HL-60 (cell line): ENCODE measurements around the gene HSPA2.

Experiments used
- CTCF ChIP-seq: IDR thresholded peaks from one replicate; pipeline ENCODE4 v1.5.1; 2011; ENCODE audit warnings: low read length, control low read depth, inconsistent platforms; ENCODE audit not compliant: insufficient read depth
- GABPA ChIP-seq: IDR thresholded peaks from 2 replicates; pipeline ENCODE4 v1.6.1; 2012; ENCODE audit warnings: low read depth
- POLR2AphosphoS5 ChIP-seq: IDR thresholded peaks from 2 replicates; pipeline ENCODE4 v1.6.1; 2012; ENCODE audit warnings: low read depth
- REST ChIP-seq: IDR thresholded peaks from 2 replicates; pipeline ENCODE4 v1.6.1; 2012; ENCODE audit warnings: low read depth; ENCODE audit not compliant: insufficient replicate concordance
- SPI1 ChIP-seq: IDR thresholded peaks from 2 replicates; pipeline ENCODE4 v1.6.1; 2012; ENCODE audit warnings: low read depth, mild to moderate bottlenecking, borderline replicate concordance

GRCh38 chr14:64549791-64550620 is 9.5 kb downstream of the HSPA2 start, which contains the start of gene PPP1R36:
- no peak for TF ChIP-seq CTCF
- TF ChIP-seq REST = no peak
- no peak for TF ChIP-seq POLR2AphosphoS5
- TF ChIP-seq GABPA = no peak
- no peak for TF ChIP-seq SPI1
